AG09319 (cell line): Measurements from ENCODE around the gene CENPP.

Experiments
- DNase-seq: peaks from one replicate; pipeline ENCODE4 v3.0.0-alpha.2; 2010; ENCODE audit warnings: low read depth; ENCODE audit errors: extremely low read depth
- TF ChIP-seq, protein P1 (sequence below): IDR thresholded peaks from 2 replicates; pipeline ENCODE4 v1.5.1; 2011; ENCODE audit warnings: low read depth, mild to moderate bottlenecking, inconsistent platforms, low read length, moderate library complexity

CENPP gene

GRCh38 chr9:92313624-92314012, 12.1 kb upstream of the CENPP start:
- DNase-seq, result no peak
- TF ChIP-seq, protein P1, sequence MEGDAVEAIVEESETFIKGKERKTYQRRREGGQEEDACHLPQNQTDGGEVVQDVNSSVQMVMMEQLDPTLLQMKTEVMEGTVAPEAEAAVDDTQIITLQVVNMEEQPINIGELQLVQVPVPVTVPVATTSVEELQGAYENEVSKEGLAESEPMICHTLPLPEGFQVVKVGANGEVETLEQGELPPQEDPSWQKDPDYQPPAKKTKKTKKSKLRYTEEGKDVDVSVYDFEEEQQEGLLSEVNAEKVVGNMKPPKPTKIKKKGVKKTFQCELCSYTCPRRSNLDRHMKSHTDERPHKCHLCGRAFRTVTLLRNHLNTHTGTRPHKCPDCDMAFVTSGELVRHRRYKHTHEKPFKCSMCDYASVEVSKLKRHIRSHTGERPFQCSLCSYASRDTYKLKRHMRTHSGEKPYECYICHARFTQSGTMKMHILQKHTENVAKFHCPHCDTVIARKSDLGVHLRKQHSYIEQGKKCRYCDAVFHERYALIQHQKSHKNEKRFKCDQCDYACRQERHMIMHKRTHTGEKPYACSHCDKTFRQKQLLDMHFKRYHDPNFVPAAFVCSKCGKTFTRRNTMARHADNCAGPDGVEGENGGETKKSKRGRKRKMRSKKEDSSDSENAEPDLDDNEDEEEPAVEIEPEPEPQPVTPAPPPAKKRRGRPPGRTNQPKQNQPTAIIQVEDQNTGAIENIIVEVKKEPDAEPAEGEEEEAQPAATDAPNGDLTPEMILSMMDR, result no peak

DNA sequence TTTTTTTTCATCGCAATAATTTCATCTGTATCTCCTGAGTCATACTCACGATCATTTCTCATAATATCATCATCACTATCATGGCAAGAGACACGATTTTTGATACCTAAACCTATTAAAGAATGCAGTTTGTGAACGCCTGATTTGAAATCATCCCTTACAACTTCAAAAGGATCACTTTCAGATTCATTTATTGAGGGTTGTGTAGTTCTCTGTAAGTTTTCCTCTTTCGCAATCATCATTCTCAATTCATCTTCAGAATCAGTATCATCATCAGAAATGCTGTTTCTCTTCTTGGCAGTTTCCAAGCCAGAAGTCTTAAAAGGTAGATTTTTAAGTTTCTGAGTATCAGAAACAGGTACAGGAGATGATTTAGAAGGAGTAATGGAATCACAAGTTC, 10.3 kb upstream of the CENPP start:
- DNase-seq, result no peak
- TF ChIP-seq, protein P1, result no peak

- DNase-seq, result no peak
- TF ChIP-seq, protein P1, result no peak
Measured at GRCh38 chr9:92324431-92324830, 1.3 kb upstream of the CENPP start.

DNA sequence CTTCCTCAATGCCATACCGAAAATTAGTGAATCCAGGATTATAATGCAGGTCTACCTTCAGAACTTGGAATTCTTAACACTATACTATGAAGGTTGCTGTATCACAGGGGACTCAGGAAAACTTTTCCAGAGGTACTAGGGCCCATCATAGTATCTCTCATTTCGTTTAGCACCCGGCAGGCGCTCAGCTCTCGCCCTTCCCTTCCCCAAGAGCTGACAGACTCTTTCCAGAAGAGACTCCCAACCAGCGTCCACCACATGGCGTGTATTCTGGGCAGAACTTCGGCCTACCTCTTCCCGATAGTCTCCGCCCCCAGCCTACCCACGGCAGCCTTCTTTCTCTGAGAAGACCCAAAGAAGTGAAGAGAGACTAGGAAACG, 874 bp upstream of the CENPP start:
- no peak for DNase-seq
- TF ChIP-seq, protein P1, result no peak

GRCh38 chr9:92325991-92326500, 293 bp downstream of the CENPP start:
- no peak for DNase-seq
- TF ChIP-seq, protein P1, result no peak

- DNase-seq, result no peak
Measured at GRCh38 chr9:92327283-92327850, 1.6 kb downstream of the CENPP start.

DNA sequence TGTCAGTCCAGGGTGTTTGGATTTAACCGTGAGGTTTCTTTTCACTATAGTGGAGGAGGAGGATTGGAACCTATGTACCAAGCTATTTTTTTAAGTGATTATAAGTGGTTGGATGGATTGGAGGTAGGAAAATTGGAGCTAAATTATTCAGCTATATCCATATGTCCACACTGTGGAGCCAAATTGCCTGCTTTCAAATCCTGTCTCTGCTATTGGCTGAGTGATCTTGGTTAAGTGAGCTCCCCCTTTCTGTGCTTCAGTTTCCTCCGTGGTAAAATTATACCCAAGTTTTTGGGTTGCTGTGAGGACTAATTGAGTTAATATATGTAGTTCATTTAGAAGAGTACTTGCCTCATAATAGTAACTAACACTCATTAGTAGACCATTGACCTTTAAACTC, 2.5 kb downstream of the CENPP start:
- TF ChIP-seq, protein P1, result peak; percentile 44
- DNase-seq, result peak; percentile 27

More at GRCh38 chr9:92327283-92327850, 1.6 kb downstream of the CENPP start:
- TF ChIP-seq, protein P1, result no peak
